ENCODE measurements around the gene ZNRF1. TPM values are rescaled to one million over a fixed set of nuclear protein-coding genes. Genes with fewer than 3 reads are reported as not detected.
A peak's percentile ranks its signal among the peaks of the same experiment; 100 is the strongest.

The ZNRF1 gene
- total and polyA plus RNA-seq, 8 donors, result 8.8 to 40.1 (median 14.0) TPM

DNA sequence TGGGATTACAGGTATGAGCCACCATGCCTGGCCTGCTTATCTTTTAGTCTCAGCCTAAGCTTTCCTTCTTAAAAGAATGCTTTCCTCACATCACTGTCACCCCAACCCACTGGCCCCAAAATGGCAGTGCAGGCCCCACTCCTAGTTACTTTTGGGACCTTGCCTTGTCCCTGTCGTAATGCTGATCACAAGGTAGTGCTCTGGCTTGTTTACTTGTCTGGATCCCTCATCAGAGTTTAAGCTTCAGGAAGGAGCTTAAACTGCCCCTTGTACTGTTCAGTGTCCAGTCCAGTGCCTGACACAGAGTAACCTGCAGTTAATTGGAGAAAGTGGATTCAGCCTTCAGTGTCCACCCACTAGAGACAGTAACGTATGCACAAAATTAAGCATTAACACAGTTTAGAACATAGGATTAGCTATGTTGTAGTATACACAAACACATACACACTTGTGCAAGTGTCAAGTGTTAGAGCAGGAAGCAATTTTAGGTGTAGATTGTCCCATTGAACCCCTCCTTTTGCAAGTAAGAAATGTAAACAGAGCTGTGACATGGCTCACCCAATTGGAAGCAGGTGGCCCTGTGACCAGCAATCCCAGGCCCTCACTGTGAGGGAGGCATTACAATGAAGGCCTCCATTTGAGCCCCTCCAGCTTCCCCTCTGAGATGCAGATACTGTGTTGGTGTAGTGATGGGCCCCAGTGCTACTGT, 73.6 kb downstream of the ZNRF1 start:
- TF ChIP-seq EP300 (IDR thresholded peaks at IDR 0.05) (no peak), POLR2A (IDR thresholded peaks at IDR 0.05) (no peak), POLR2AphosphoS5 (IDR thresholded peaks at IDR 0.05) (no peak)
- TF ChIP-seq, protein P1, sequence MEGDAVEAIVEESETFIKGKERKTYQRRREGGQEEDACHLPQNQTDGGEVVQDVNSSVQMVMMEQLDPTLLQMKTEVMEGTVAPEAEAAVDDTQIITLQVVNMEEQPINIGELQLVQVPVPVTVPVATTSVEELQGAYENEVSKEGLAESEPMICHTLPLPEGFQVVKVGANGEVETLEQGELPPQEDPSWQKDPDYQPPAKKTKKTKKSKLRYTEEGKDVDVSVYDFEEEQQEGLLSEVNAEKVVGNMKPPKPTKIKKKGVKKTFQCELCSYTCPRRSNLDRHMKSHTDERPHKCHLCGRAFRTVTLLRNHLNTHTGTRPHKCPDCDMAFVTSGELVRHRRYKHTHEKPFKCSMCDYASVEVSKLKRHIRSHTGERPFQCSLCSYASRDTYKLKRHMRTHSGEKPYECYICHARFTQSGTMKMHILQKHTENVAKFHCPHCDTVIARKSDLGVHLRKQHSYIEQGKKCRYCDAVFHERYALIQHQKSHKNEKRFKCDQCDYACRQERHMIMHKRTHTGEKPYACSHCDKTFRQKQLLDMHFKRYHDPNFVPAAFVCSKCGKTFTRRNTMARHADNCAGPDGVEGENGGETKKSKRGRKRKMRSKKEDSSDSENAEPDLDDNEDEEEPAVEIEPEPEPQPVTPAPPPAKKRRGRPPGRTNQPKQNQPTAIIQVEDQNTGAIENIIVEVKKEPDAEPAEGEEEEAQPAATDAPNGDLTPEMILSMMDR (IDR thresholded peaks at IDR 0.05), result no peak
- no peaks in the 10 kb centered on the region for H3K9me3 ChIP-seq
- DNase-seq, result no peak
- no peak overlapping the region for H3K4me3 ChIP-seq
- H3K36me3 ChIP-seq, result no peaks in the 10 kb centered on the region
- H3K27ac ChIP-seq, result peak overlapping the region; percentile 23 to 62 (median 53)
- H3K4me1 ChIP-seq, result peaks cover 39 to 83% (median 60%) of the 10 kb centered on the region in 4 donors
- 65 to 92% (median 83%) methylated on average over 2 of the region's 2 CpGs for WGBS, 5 donors
- no peaks in the 10 kb centered on the region for H3K27me3 ChIP-seq
- intact Hi-C loops (cut with DNase I; ENCODE audit: low total_unique reads), result no loop called here

DNA sequence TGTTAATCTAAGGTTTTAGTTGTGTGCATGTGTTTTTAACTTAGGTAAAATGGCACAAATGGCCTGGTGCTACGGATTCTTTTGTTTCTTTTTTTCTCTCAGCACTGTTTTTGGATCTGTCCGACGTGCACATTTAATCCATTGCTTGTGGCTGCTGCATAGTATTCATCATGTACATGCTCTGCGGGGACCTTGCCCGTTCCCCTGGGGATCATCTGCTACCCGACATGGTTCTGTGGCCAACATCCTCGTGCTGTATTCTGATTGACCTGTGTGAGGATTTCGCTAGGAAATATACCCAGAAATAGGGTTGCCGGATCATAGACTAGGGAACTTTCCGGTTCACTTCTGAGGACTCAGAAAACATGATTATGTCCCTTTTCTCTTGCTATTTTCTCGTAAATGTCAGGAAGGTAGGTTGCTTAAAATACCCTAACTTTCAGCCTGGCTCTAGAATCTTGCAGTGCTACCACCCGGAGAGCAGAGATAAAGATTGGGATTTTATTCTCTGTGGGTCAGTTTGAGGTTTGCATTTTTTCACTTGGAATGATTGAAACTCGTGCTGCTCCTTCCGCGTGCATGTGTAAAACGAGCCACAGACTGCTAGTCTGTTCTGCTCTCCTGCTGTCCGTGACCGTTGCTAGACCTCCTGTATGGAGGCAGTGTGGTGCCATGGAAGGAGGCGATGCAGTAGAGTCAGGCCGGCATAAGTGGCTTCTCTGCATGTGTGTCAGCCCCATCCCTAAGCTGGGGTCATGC, 74.9 kb downstream of the ZNRF1 start:
- no peaks in the 10 kb centered on the region for H3K36me3 ChIP-seq
- H3K27ac ChIP-seq, result peak overlapping the region in 2 of 5 donors; percentile 8 to 20
- no peaks in the 10 kb centered on the region for H3K9me3 ChIP-seq
- DNase-seq, result no peak
- peaks cover 38 to 73% (median 54%) of the 10 kb centered on the region in 4 donors for H3K4me1 ChIP-seq
- no peak overlapping the region for H3K4me3 ChIP-seq
- intact Hi-C loops (cut with DNase I; ENCODE audit: low total_unique reads), result no loop called here
- WGBS, 5 donors, result 85 to 91% (median 90%) methylated on average over 20 of the region's 20 CpGs
- TF ChIP-seq, protein P1 (IDR thresholded peaks at IDR 0.05), result no peak
- TF ChIP-seq POLR2AphosphoS5 (IDR thresholded peaks at IDR 0.05) (no peak), POLR2A (IDR thresholded peaks at IDR 0.05) (no peak), EP300 (IDR thresholded peaks at IDR 0.05) (no peak)
- H3K27me3 ChIP-seq, result no peaks in the 10 kb centered on the region

DNA sequence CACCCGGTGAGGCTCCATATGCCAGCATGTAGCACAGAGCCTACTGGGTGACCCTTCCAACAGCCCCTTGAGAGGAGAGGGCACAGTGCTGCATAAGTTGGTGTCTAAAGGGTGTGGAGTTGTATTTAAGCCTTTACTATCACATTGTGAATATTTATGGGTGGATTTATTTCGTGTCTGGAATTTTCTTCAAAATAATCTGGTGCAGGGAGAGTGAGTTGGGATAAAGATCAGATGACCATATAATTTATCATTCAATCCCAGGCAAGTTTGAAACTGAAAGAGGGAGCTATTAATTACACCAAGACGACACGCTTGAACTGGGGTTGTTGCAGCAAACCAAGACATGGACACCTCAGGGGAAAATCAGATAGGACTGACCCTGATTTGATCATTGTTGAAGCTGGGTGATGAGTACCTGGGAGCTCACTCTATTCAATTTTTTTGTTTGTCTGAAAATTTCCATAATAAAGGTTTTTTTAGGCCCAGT, 75.5 kb downstream of the ZNRF1 start:
- Histone ChIP-seq H3K9me3 (no peaks in the 10 kb centered on the region), H3K36me3 (no peaks in the 10 kb centered on the region), H3K4me3 (no peak overlapping the region), H3K4me1 (peaks cover 37 to 67% (median 52%) of the 10 kb centered on the region in 4 donors), H3K27me3 (no peaks in the 10 kb centered on the region), H3K27ac (peak overlapping the region in 3 of 5 donors; percentile 8 to 25 (median 19))
- TF ChIP-seq EP300 (IDR thresholded peaks at IDR 0.05) (no peak), POLR2AphosphoS5 (IDR thresholded peaks at IDR 0.05) (no peak), POLR2A (IDR thresholded peaks at IDR 0.05) (no peak)
- TF ChIP-seq, protein P1 (IDR thresholded peaks at IDR 0.05), result no peak
- 83 to 90% (median 86%) methylated on average over 4 of the region's 4 CpGs for WGBS, 5 donors
- DNase-seq, result no peak
- intact Hi-C loops (cut with DNase I; ENCODE audit: low total_unique reads), result no loop called here

DNA sequence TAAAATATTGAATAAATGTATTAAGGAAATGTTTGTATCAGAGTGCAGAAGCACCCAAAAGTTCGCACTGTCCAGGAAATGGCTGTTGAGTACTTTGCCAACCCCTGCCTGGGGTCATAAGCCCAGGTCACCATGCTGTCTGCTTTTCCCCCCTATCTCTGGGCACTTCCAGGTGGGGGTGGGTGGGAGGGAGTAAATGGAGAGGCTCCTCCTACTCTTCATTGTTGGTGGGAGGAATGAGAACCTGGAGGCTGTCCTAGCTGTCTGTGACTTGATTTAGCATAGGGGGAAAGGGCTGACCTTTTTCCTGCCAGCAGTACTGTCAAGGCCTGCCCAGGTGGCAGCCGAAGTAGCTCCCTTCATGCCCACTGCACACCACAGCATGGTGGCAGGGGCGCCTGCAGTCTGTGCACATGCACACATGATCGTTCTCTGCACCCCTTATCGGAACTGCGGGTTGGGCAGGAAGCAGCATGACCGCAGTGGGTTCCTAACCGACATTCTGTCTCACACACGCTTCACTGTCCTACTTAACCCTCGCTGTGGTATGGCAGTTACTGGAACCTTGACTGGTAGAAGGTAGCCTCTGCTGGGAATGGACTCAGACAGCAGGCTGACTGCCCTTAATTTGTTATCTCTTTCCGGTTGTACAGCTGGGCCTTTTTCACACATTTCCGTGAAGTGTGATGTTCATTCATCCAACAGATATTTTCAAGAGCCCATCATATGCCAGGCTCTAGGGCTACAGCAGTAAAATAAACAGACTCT, 76.3 kb downstream of the ZNRF1 start:
- Histone ChIP-seq H3K27me3 (no peaks in the 10 kb centered on the region), H3K4me1 (peaks cover 29 to 66% (median 48%) of the 10 kb centered on the region in 4 donors), H3K9me3 (no peaks in the 10 kb centered on the region), H3K27ac (peak overlapping the region in 4 of 5 donors; percentile 19 to 69 (median 40)), H3K36me3 (no peaks in the 10 kb centered on the region), H3K4me3 (no peak overlapping the region)
- DNase-seq, result peak; percentile 58 to 77
- intact Hi-C loops (cut with DNase I; ENCODE audit: low total_unique reads), result no loop called here
- TF ChIP-seq, protein P1 (IDR thresholded peaks at IDR 0.05), result no peak
- peak in 1 of 3 donors; percentile 48 for TF ChIP-seq POLR2AphosphoS5 (IDR thresholded peaks at IDR 0.05)
- WGBS, 5 donors, result 21 to 52% (median 36%) methylated on average over 9 to 12 of the region's 12 CpGs

All from stomach (tissue), 9 donors.